HepG2 (cell line): ENCODE measurements around the gene PYY. TPM values are rescaled to one million over a fixed set of nuclear protein-coding genes. Genes with fewer than 3 reads are reported as not detected.

Experiments
- ATAC-seq: fragments of 200-7000 bp; cut with Tn5 transposase; 3 replicates; pipeline ENCODE4 v1.9.1; 2020; ENCODE audit warnings: mild to moderate bottlenecking, moderate library complexity
- BruUV-seq: library from RNA; stranded (reverse); fragments of 400-500 nt; replicated peaks from 2 replicates; lab custom pipeline; 2021; lab: Mats Ljungman, UMichigan
- CTCF ChIA-PET: fragments of 300-600 bp; formaldehyde crosslinking; extraction: SDS; loops from one replicate; lab custom pipeline; 2021; ENCODE audit warnings: low total read pairs, inconsistent platforms, low intra/inter-chr PET ratio; lab: Yijun Ruan, JAX
- POLR2A ChIA-PET: fragments of 350-600 bp; sonication (Branson Sonifier 250); formaldehyde crosslinking; loops from one replicate; lab custom pipeline; 2020; ENCODE audit warnings: antibody characterized with exemption, inconsistent platforms; lab: Yijun Ruan, JAX
- DNase-seq: peaks from one replicate; pipeline ENCODE4 v3.0.0-alpha.2; 2015; ENCODE audit warnings: low spot score
- FAIRE-seq: peaks from 3 replicates; lab custom pipeline; 2011; peaks lifted over from hg19 to GRCh38; lab: Jason Lieb, UNC
- H2AFZ ChIP-seq: one replicate; pipeline ENCODE4 v1.6.1; 2011; ENCODE audit warnings: low read length, inconsistent platforms
- H3K27ac ChIP-seq: fragments of 300-600 bp; 3 replicates; pipeline ENCODE4 v1.8.0; 2011; ENCODE audit warnings: mixed run types, mild to moderate bottlenecking, mixed read lengths, low read length, inconsistent platforms; ENCODE audit not compliant: insufficient read depth; ENCODE audit errors: extremely low read length
- H3K27me3 ChIP-seq, 2 experiments: fragments of 200-600 bp in 1 of 2; 2 replicates in 1 of 2; 3 replicates in 1 of 2; pipeline versions ENCODE4 v1.6.0 to v1.8.0; 2011; ENCODE audit warnings: low read length in 2 of 2, mild to moderate bottlenecking in 2 of 2, moderate library complexity in 2 of 2, inconsistent platforms in 1 of 2; ENCODE audit not compliant: insufficient read depth in 2 of 2, control insufficient read depth in 1 of 2
- H3K36me3 ChIP-seq, 2 experiments: fragments of 200-600 bp in 1 of 2; replicated peaks in 1 of 2; 2 replicates in 1 of 2; 3 replicates in 1 of 2; pipeline versions ENCODE4 v1.5.1 to v1.8.0; 2011; ENCODE audit warnings: low read length in 2 of 2, inconsistent platforms in 1 of 2; ENCODE audit not compliant: insufficient read depth in 2 of 2, control insufficient read depth in 1 of 2
- H3K4me1 ChIP-seq: 2 replicates; pipeline ENCODE4 v1.5.1; 2012; ENCODE audit warnings: low read length, inconsistent platforms; ENCODE audit not compliant: insufficient read depth
- H3K4me2 ChIP-seq: 2 replicates; pipeline ENCODE4 v1.6.0; 2011; ENCODE audit warnings: low read depth, low read length, inconsistent platforms
- H3K4me3 ChIP-seq, 3 experiments: fragments of 200-600 bp in 1 of 3; sonication (generic), shearing (Covaris generic) in 1 of 3; replicated peaks in 1 of 3; 2 replicates each; pipeline ENCODE4 v1.5.1; 2011 to 2016; ENCODE audit warnings: low read length in 3 of 3, inconsistent platforms in 2 of 3, low read depth in 2 of 3, mild to moderate bottlenecking in 2 of 3, control low read depth in 1 of 3, mixed read lengths in 1 of 3; ENCODE audit not compliant: insufficient read depth in 1 of 3
- H3K79me2 ChIP-seq: one replicate; pipeline ENCODE4 v1.6.1; 2011; ENCODE audit warnings: low read length, inconsistent platforms; ENCODE audit not compliant: insufficient read depth
- H3K9ac ChIP-seq: 2 replicates; pipeline ENCODE4 v1.6.0; 2011; ENCODE audit warnings: mild to moderate bottlenecking, low read depth, low read length, inconsistent platforms; ENCODE audit not compliant: insufficient read depth
- H3K9me3 ChIP-seq: 2 replicates; pipeline ENCODE4 v1.5.1; 2012; ENCODE audit warnings: mild to moderate bottlenecking, low read length
- H4K20me1 ChIP-seq: 2 replicates; pipeline ENCODE4 v1.6.0; 2011; ENCODE audit warnings: inconsistent platforms, mild to moderate bottlenecking, low read length, moderate library complexity; ENCODE audit not compliant: insufficient read depth
- AGO1 ChIP-seq: fragments of 200-400 bp; formaldehyde crosslinking; IDR thresholded peaks from 2 replicates; pipeline ENCODE4 v1.6.1; 2017; ENCODE audit warnings: mild to moderate bottlenecking, low read depth, low read length, moderate library complexity; ENCODE audit not compliant: poor library complexity, severe bottlenecking
- ATM ChIP-seq: fragments of 450-650 bp; IDR thresholded peaks from 2 replicates; pipeline ENCODE4 v1.7.1; 2017; ENCODE audit warnings: mild to moderate bottlenecking, borderline replicate concordance
- CHCHD3 ChIP-seq: sonication (generic); formaldehyde crosslinking; IDR thresholded peaks from 2 replicates; pipeline ENCODE4 v1.8.0; 2022; ENCODE audit warnings: mild to moderate bottlenecking, missing genetic modification reagents, moderate library complexity
- GATAD2A ChIP-seq: IDR thresholded peaks from 2 replicates; pipeline ENCODE4 v1.6.1; 2016
- KDM2A ChIP-seq: sonication (generic); formaldehyde crosslinking; IDR thresholded peaks from 2 replicates; pipeline ENCODE4 v1.4.0; 2020; ENCODE audit warnings: low read depth, missing genetic modification reagents, borderline replicate concordance
- MEIS1 ChIP-seq: sonication (generic); formaldehyde crosslinking; IDR thresholded peaks from 2 replicates; pipeline ENCODE4 v1.9.0; 2021; ENCODE audit warnings: mild to moderate bottlenecking, missing genetic modification reagents, moderate library complexity, borderline replicate concordance
- RARG ChIP-seq: sonication (generic); formaldehyde crosslinking; IDR thresholded peaks from 2 replicates; pipeline ENCODE4 v1.4.0; 2020; ENCODE audit warnings: low read depth, mild to moderate bottlenecking, missing genetic modification reagents
- RFXAP ChIP-seq: sonication (generic); formaldehyde crosslinking; IDR thresholded peaks from 2 replicates; pipeline ENCODE4 v1.4.0; 2020; ENCODE audit warnings: missing genetic modification reagents, borderline replicate concordance
- SMARCE1 ChIP-seq: fragments of 450-650 bp; IDR thresholded peaks from 2 replicates; pipeline ENCODE4 v1.6.1; 2017; ENCODE audit warnings: borderline replicate concordance
- TAF15 ChIP-seq: fragments of 200-400 bp; formaldehyde crosslinking; IDR thresholded peaks from one replicate; pipeline ENCODE4 v1.6.1; 2018; ENCODE audit warnings: mild to moderate bottlenecking, low read depth, low read length; ENCODE audit not compliant: poor library complexity, severe bottlenecking
- TBL1XR1 ChIP-seq: fragments of 150-350 bp; IDR thresholded peaks from 2 replicates; pipeline ENCODE4 v1.6.1; 2014; ENCODE audit warnings: borderline replicate concordance, low read length; ENCODE audit not compliant: partially characterized antibody
- TBP ChIP-seq: sonication (generic); formaldehyde crosslinking; IDR thresholded peaks from 2 replicates; pipeline ENCODE4 v1.5.0; 2020; ENCODE audit warnings: missing genetic modification reagents
- ZFP1 ChIP-seq: IDR thresholded peaks from 2 replicates; pipeline ENCODE4 v1.6.1; 2016
- ZNF205 ChIP-seq: IDR thresholded peaks from 2 replicates; pipeline ENCODE4 v1.6.1; 2018; ENCODE audit warnings: missing biosample characterization, missing genetic modification reagents
- ZNF33B ChIP-seq: sonication (generic); formaldehyde crosslinking; IDR thresholded peaks from 2 replicates; pipeline ENCODE4 v1.5.1; 2020; ENCODE audit warnings: mild to moderate bottlenecking, missing genetic modification reagents
- ZNF430 ChIP-seq: sonication (generic); formaldehyde crosslinking; IDR thresholded peaks from 2 replicates; pipeline ENCODE4 v1.9.0; 2021; ENCODE audit warnings: mild to moderate bottlenecking, missing genetic modification reagents
- ZNF496 ChIP-seq: sonication (generic); formaldehyde crosslinking; IDR thresholded peaks from 2 replicates; pipeline ENCODE4 v1.8.1; 2023; ENCODE audit warnings: mild to moderate bottlenecking, moderate library complexity, missing genetic modification reagents; ENCODE audit not compliant: insufficient replicate concordance
- ZNF569 ChIP-seq: sonication (generic); formaldehyde crosslinking; IDR thresholded peaks from 2 replicates; pipeline ENCODE4 v1.5.0; 2020; ENCODE audit warnings: mild to moderate bottlenecking, missing genetic modification reagents, moderate library complexity, borderline replicate concordance
- ZNF589 ChIP-seq: sonication (generic); formaldehyde crosslinking; conservative IDR thresholded peaks from 2 replicates; pipeline ENCODE4 v1.8.0; 2022; ENCODE audit warnings: mild to moderate bottlenecking, moderate library complexity, missing genetic modification reagents
- ZNF691 ChIP-seq: sonication (generic); formaldehyde crosslinking; IDR thresholded peaks from 2 replicates; pipeline ENCODE4 v1.4.0; 2020; ENCODE audit warnings: missing genetic modification reagents, low read depth, mild to moderate bottlenecking, borderline replicate concordance
- whole genome bisulfite sequencing: methylation state at CpG from one replicate; pipeline ENCODE4 v1.1.6; 2017; ENCODE audit warnings: low lambda C conversion rate; 5-methylcytosine and 5-hydroxymethylcytosine counted together
- in situ Hi-C: cut with HindIII; loops from 2 replicates; pipeline ENCODE4 v1.10.0; 2017; ENCODE audit warnings: low pct_unique_long_range_greater_than_20kb; ENCODE audit not compliant: extremely low pct_ligation_motif_present
- intact Hi-C: fragments of 100-400 bp; cut with micrococcal nuclease; formaldehyde crosslinking; loops from one replicate; pipeline ENCODE4 v1.10.0; 2022; ENCODE audit not compliant: unreplicated experiment
- polyA plus RNA-seq, 8 experiments: library from polyadenylated mRNA; depleted of rRNA in 3 of 8; stranded (reverse) in 7 of 8; unstranded in 1 of 8; fragments of >200 nt; fragmentation: Illumina TruSeq in 4 of 8; extraction: Trizol in 4 of 8; gene quantifications; 2 replicates each; pipeline versions ENCODE4 v1.2.1 to v1.2.3, GENCODE V29; 2011 to 2016; ENCODE audit warnings: low read depth in 4 of 8, missing spikeins in 1 of 8, mixed read lengths in 1 of 8; ENCODE audit not compliant: insufficient read depth in 1 of 8
- total RNA-seq, 5 experiments: library from RNA; depleted of rRNA; stranded (reverse); fragments of >200 nt; fragmentation: Illumina TruSeq; extraction: Trizol; gene quantifications; 2 replicates each; pipeline ENCODE4 v1.2.3, GENCODE V29; 2016; ENCODE audit warnings: low read depth in 1 of 5
- TF ChIP-seq, protein P1 (sequence below): sonication (generic); formaldehyde crosslinking; IDR thresholded peaks from 2 replicates; pipeline ENCODE4 v1.4.0; 2020; ENCODE audit warnings: mild to moderate bottlenecking, missing genetic modification reagents
- TF ChIP-seq, protein P2 (sequence below): sonication (generic); formaldehyde crosslinking; IDR thresholded peaks from 2 replicates; pipeline ENCODE4 v1.4.0; 2020; ENCODE audit warnings: missing genetic modification reagents

PYY gene
- total and polyA plus RNA-seq, 2 of the 13 experiments (the other 11 are each of a cell fraction or from before 2014, with no cell fraction given) = 0.25 TPM; not detected in 1

DNA sequence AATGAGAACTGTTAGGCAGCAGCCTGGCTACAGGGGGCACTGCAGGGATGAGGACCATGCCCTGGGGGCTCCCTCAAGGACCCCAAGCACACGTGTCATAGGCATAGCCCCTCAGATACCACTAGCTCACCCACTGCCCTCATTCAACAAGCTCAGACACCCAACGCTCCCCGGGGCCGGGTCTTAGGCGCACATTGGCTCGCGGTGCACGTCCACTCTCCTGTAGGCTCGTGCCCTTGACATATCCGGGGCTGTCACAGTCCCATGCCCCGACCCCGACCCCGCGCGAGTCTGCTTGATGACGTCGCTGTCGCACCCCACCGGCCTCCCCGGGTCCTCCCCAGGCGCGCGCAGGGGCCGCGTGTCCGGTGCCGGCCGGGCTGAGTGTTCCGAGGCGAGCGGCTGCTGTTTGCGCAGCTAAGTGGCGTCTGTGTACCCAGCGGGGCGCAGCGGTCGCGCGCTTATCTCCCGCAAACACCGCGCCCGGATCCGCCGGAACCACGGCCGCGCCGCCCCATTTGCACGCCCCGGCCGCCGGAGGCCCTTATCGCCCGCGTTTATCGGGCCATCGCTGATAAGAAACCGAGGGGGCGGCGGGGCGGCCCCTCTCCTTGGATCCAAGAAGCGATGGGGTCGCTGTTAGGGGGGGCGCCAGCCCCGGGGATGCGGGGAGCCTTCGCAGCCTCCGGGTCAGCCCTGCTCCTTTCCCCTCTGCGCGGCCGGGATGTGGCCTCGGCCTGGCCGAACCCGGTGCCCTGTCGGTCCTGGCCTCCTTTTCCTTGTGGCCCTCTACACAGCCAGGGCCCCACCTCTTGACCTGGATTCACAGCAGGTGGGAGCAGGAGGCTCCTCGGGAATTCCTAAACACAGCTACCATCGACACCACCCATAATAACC is 30.0 kb upstream of the PYY start:
- WGBS = 2% methylated on average over 20 of the region's 78 CpGs
- peak; percentile 67 for DNase-seq
- H4K20me1 ChIP-seq = no peaks in the 10 kb centered on the region
- no peak for FAIRE-seq
- BruUV-seq = no TSS peak
- peaks cover 6 to 79% of the 10 kb centered on the region in 2 experiments for H3K27me3 ChIP-seq
- no peaks in the 10 kb centered on the region for H3K36me3 ChIP-seq
- H3K9me3 ChIP-seq = no peaks in the 10 kb centered on the region
- no peak overlapping the region for H2AFZ ChIP-seq
- H3K4me3 ChIP-seq = peak overlapping the region; percentile 41 to 72 (median 51)
- in situ Hi-C loops = no loop called here
- ChIA-PET POLR2A (interaction anchor here (1.2 to 2.2 kb wide), 3 partner anchors 10 to 18 kb away, joined by 5 to 15 read pairs (median 5); no protein-coding TSS in a partner anchor), CTCF (interaction anchor here (1.1 kb wide), 1 partner anchor 40 kb away, joined by 4 read pairs; no protein-coding TSS in a partner anchor)
- peak overlapping the region; percentile 86 for H3K4me2 ChIP-seq
- no peaks in the 10 kb centered on the region for H3K79me2 ChIP-seq
- ATAC-seq = peak; percentile 93
- H3K27ac ChIP-seq = no peak overlapping the region
- H3K4me1 ChIP-seq = peaks cover 23% of the 10 kb centered on the region
- intact Hi-C loops = no loop called here
- H3K9ac ChIP-seq = peak overlapping the region; percentile 42; the same call in 1 of the 2 replicates
- no peak for TF ChIP-seq AGO1
- TF ChIP-seq TBL1XR1 = no peak
- peak; percentile 67; the same call in 1 of the 2 replicates for TF ChIP-seq ZNF589 (CRISPR knock-in tag)
- peak; percentile 72 for TF ChIP-seq GATAD2A (CRISPR knock-in tag)
- no peak for TF ChIP-seq SMARCE1
- TF ChIP-seq CHCHD3 (CRISPR knock-in tag) = peak; percentile 15; the same call in 1 of the 2 replicates
- TF ChIP-seq ZNF430 = peak; percentile 96
- TF ChIP-seq TBP (CRISPR knock-in tag) = no peak
- 0 out of 2 replicates have a peak, but pooled peaks have one; percentile 41 for TF ChIP-seq ZNF33B (CRISPR knock-in tag)
- 0 out of 2 replicates have a peak, but pooled peaks have one; percentile 72 for TF ChIP-seq RFXAP (CRISPR knock-in tag)
- TF ChIP-seq ZNF691 = peak; percentile 84; the same call in 1 of the 2 replicates
- TF ChIP-seq, protein P1, sequence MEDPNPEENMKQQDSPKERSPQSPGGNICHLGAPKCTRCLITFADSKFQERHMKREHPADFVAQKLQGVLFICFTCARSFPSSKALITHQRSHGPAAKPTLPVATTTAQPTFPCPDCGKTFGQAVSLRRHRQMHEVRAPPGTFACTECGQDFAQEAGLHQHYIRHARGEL = 0 out of 2 replicates have a peak, but pooled peaks have one; percentile 26
- peak; percentile 64; the same call in 1 of the 2 replicates for TF ChIP-seq ZNF205 (CRISPR knock-in tag)
- TF ChIP-seq RARG (CRISPR knock-in tag) = no peak
- TF ChIP-seq MEIS1 = peak; percentile 97
- TF ChIP-seq ZNF496 (CRISPR knock-in tag) = no peak
- TF ChIP-seq ATM = no peak
- TF ChIP-seq ZNF569 = 0 out of 2 replicates have a peak, but pooled peaks have one; percentile 72
- TF ChIP-seq KDM2A (CRISPR knock-in tag) = peak; percentile 98
- TF ChIP-seq TAF15 = peak; percentile 30
- TF ChIP-seq, protein P2, sequence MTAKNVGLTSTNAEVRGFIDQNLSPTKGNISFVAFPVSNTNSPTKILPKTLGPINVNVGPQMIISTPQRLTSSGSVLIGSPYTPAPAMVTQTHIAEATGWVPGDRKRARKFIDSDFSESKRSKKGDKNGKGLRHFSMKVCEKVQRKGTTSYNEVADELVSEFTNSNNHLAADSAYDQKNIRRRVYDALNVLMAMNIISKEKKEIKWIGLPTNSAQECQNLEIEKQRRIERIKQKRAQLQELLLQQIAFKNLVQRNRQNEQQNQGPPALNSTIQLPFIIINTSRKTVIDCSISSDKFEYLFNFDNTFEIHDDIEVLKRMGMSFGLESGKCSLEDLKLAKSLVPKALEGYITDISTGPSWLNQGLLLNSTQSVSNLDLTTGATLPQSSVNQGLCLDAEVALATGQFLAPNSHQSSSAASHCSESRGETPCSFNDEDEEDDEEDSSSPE (CRISPR knock-in tag) = peak; percentile 86
- TF ChIP-seq ZFP1 (CRISPR knock-in tag) = no peak
